Heart right ventricle (tissue), 16 donors: ENCODE data around the gene RAD51B. TPM values are rescaled to one million over a fixed set of nuclear protein-coding genes. Genes with fewer than 3 reads are reported as not detected.
A peak's percentile ranks its signal among the peaks of the same experiment; 100 is the strongest.

ENCODE experiments used
- ATAC-seq, 8 donors: fragments of 200-7000 bp; cut with Tn5 transposase; one replicate each; pipeline ENCODE4 v1.9.1; 2020; ENCODE audit warnings: mild to moderate bottlenecking in 8 of 8, moderate library complexity in 8 of 8, moderate number of reproducible peaks in 1 of 8
- DNase-seq, 2 donors: peaks; one replicate each; pipeline ENCODE4 v3.0.0-alpha.2; 2020
- H3K27ac ChIP-seq, 10 donors: fragments of 200-600 bp; sonication (generic) in 2 of 10; one replicate each; pipeline versions ENCODE4 v1.5.0 to v1.8.0; 2020 to 2022; ENCODE audit warnings: mild to moderate bottlenecking in 3 of 10
- H3K27me3 ChIP-seq, 7 donors: fragments of 200-600 bp; one replicate each; pipeline ENCODE4 v1.8.0; 2021 to 2022; ENCODE audit warnings: mild to moderate bottlenecking in 2 of 7
- H3K36me3 ChIP-seq, 9 donors: fragments of 200-600 bp; sonication (generic) in 1 of 9; one replicate each; pipeline versions ENCODE4 v1.5.0 to v1.8.0; 2020 to 2022; ENCODE audit warnings: mild to moderate bottlenecking in 2 of 9
- H3K4me1 ChIP-seq, 9 donors: fragments of 200-600 bp; sonication (generic) in 1 of 9; one replicate each; pipeline versions ENCODE4 v1.5.0 to v1.8.0; 2020 to 2022; ENCODE audit warnings: mild to moderate bottlenecking in 4 of 9
- H3K4me3 ChIP-seq, 10 donors: fragments of 200-600 bp; sonication (generic) in 2 of 10; one replicate each; pipeline versions ENCODE4 v1.5.0 to v1.8.0; 2020 to 2022; ENCODE audit warnings: mild to moderate bottlenecking in 7 of 10, moderate library complexity in 2 of 10
- H3K9me3 ChIP-seq, 11 donors: fragments of 200-600 bp in 10 of 11; sonication (generic) in 2 of 11; one replicate each; pipeline versions ENCODE4 v1.5.0 to v1.8.0; 2013 to 2022; ENCODE audit warnings: mild to moderate bottlenecking in 2 of 11, control low read depth in 1 of 11, moderate library complexity in 1 of 11
- WGBS, 2 donors: extraction: QIAGEN DNeasy Blood & Tissue Kit; methylation state at CpG; one replicate each; pipeline ENCODE4 v1.1.7; 2013; ENCODE audit warnings: inconsistent platforms in 1 of 2; 5-methylcytosine and 5-hydroxymethylcytosine counted together
- intact Hi-C, 10 donors: fragments of 100-400 bp; cut with DNase I; formaldehyde crosslinking; loops; one replicate each; pipeline versions ENCODE4 v1.11.1 to v1.14.2; 2022
- polyA plus RNA-seq, 2 donors: library from polyadenylated mRNA; stranded (reverse); fragments of 200-250 nt; gene quantifications; one replicate each; pipeline ENCODE4 v1.2.3, GENCODE V29; 2013
- total RNA-seq, 10 donors: library from RNA; stranded (reverse); fragmentation: NEBNext Ultra II Directional in 3 of 10; extraction: Animal tissue kit (Norgen Biotek cat#: 25700) in 3 of 10; gene quantifications; one replicate each; pipeline versions ENCODE4 v1.2.1 to v1.2.4, GENCODE V29; 2021 to 2023
- TF ChIP-seq, protein P1 (sequence below), 9 donors: fragments of 200-600 bp; sonication (generic) in 2 of 9; IDR thresholded peaks; one replicate each; pipeline versions ENCODE4 v1.5.0 to v1.8.0; 2021 to 2022; ENCODE audit warnings: antibody characterized with exemption in 9 of 9, mild to moderate bottlenecking in 5 of 9, moderate library complexity in 1 of 9
- donor health status: Arrhythmogenic right ventricular cardiomyopathy.
- donor health status: ischemic (EF 13 %, LVEDD 7.1; RV severe dilation, severe dysfunction).
- donor health status: healthy with polysubstance abuse.
- donor health status: DM: no; HTN: yes; CAD: no.
- donor health status: DM: no; HTN: no; CAD: no.
- donor health status: ischemic (EF 25% LVEDD 6.9; RV normal size, moderate dysfunction).
- donor health status: ischemic (EF 25% LVEDD 5.7; RV mildly dilated, moderate dysfunction).
- donor health status: healthy.
- donor health status: DM: yes; HTN: yes; CAD: no.
- donor health status: Ischemic cardiomyopathy.
- donor health status: ischemic (EF 35%, LVEDD 5.7; RV mildly dilated, moderate dysfunction).
- donor health status: nonischemic (EF 11% LVEDD 7.7; RV severe dilation, severe dysfunction).
- donor health status: DM: yes; HTN: yes; CAD: no.
- donor health status: PGD.
- donor health status: ischemic (EF 29% LVEDD 5.4; RV normal size, mild dysfunction).
- donor health status: nonischemic (EF 23%, LVEDD 6.1; RV moderate dilation, normal function).

RAD51B gene
- total and polyA plus RNA-seq, 12 donors: 0.88 to 8.6 (median 3.5) TPM

DNA sequence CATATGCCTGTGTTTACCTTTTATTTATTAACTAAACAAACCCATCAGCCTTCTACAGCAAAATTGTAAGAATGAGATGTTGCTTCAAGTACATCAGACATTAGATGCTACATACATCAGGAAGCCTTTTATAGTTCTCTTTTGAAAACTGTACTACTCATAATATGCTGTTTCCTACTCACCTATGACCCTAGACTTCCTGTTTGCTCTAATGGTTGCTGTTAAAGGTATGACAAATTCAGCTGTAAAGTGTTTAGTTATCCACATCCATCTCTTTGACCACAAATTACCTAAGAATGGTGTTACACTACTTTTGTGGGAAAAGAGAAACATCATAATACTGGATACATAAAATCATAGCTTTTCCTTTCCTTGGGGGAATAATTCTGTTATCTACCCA is 220.0 kb downstream of the RAD51B start:
- no peak overlapping the region for H3K27ac ChIP-seq
- intact Hi-C loops: no loop called here

DNA sequence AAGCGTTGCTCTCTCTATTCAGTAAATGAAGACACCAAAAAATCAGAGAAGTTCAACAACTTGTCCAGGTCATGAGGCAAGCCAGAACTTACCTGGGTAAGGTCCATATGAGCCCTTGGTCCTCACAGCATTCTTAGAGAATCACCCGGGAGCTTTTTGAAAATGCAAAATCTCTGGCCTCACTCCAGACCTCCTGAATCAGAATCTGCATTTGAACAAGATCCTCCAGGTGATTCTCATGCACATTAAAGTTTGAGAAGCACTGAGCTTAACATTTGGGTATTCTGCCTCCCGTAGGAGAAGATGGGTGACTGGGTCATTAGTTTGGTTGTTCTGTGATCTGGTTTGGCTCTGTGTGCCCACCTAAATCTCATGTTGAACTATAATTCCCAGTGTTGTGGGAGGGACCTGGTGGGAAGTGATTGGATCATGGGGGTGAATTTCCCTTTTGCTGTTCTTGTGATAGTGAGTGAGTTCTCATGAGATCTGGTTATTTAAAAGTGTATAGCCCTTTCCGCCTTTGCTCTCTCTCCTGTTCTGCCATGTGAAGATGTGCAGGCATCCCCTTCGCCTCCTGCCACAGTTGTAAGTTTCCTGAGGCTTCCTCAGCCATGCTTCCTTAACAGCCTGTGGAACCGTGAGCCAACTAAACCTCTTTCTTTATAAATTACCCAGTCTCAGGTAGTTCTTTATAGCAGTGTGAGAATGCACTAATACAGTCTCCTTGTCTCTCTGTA is 221.2 kb downstream of the RAD51B start:
- Histone ChIP-seq H3K9me3 (no peaks in the 10 kb centered on the region), H3K4me1 (peaks cover 0 to 17% (median 0%) of the 10 kb centered on the region in 9 donors), H3K4me3 (no peak overlapping the region), H3K36me3 (no peaks in the 10 kb centered on the region), H3K27ac (no peak overlapping the region), H3K27me3 (no peaks in the 10 kb centered on the region)
- DNase-seq: no peak
- intact Hi-C loops: no loop called here
- no peak for ATAC-seq
- TF ChIP-seq, protein P1, sequence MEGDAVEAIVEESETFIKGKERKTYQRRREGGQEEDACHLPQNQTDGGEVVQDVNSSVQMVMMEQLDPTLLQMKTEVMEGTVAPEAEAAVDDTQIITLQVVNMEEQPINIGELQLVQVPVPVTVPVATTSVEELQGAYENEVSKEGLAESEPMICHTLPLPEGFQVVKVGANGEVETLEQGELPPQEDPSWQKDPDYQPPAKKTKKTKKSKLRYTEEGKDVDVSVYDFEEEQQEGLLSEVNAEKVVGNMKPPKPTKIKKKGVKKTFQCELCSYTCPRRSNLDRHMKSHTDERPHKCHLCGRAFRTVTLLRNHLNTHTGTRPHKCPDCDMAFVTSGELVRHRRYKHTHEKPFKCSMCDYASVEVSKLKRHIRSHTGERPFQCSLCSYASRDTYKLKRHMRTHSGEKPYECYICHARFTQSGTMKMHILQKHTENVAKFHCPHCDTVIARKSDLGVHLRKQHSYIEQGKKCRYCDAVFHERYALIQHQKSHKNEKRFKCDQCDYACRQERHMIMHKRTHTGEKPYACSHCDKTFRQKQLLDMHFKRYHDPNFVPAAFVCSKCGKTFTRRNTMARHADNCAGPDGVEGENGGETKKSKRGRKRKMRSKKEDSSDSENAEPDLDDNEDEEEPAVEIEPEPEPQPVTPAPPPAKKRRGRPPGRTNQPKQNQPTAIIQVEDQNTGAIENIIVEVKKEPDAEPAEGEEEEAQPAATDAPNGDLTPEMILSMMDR (IDR thresholded peaks at IDR 0.05): no peak
- WGBS, 2 donors: 93 to 94% methylated on average over 6 of the region's 6 CpGs

More for the DNA sequence above, 220.0 kb downstream of the RAD51B start:
- Histone ChIP-seq H3K9me3 (no peaks in the 10 kb centered on the region), H3K4me1 (peaks cover 0 to 11% (median 0%) of the 10 kb centered on the region in 9 donors), H3K4me3 (no peak overlapping the region), H3K36me3 (no peaks in the 10 kb centered on the region), H3K27me3 (no peaks in the 10 kb centered on the region)
- no peak for DNase-seq
- TF ChIP-seq, protein P1 (IDR thresholded peaks at IDR 0.05): no peak
- no peak for ATAC-seq

DNA sequence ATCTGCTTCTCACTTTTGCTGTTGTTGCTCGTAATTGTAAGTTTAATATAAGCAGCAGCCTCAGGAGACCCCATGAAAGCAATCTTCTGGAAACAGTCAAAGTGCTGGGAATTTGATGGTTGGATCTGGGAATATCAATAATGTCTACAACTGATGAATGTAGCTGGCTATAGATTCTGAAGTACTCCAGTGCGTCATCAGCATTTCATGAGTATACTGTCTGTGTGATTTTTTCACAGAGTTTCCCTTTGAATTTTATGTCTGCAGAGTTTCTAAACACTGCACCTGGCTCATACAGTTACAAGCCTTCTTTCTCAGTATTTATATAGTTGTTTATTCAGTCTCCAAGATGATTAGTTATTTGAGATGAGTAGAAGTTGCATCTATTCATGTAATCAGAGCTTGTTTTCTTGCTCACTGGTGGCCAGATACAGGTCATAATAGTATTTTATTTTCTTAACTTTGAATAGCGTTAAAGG is 222.3 kb downstream of the RAD51B start:
- TF ChIP-seq, protein P1 (IDR thresholded peaks at IDR 0.05): no peak
- Histone ChIP-seq H3K27ac (no peak overlapping the region), H3K27me3 (no peaks in the 10 kb centered on the region), H3K4me3 (no peak overlapping the region), H3K9me3 (no peaks in the 10 kb centered on the region), H3K4me1 (peaks cover 0 to 22% (median 0%) of the 10 kb centered on the region in 9 donors), H3K36me3 (no peaks in the 10 kb centered on the region)
- ATAC-seq: no peak
- WGBS, 2 donors: 90 to 95% methylated on average over 3 of the region's 3 CpGs
- no peak for DNase-seq
- intact Hi-C loops: no loop called here

DNA sequence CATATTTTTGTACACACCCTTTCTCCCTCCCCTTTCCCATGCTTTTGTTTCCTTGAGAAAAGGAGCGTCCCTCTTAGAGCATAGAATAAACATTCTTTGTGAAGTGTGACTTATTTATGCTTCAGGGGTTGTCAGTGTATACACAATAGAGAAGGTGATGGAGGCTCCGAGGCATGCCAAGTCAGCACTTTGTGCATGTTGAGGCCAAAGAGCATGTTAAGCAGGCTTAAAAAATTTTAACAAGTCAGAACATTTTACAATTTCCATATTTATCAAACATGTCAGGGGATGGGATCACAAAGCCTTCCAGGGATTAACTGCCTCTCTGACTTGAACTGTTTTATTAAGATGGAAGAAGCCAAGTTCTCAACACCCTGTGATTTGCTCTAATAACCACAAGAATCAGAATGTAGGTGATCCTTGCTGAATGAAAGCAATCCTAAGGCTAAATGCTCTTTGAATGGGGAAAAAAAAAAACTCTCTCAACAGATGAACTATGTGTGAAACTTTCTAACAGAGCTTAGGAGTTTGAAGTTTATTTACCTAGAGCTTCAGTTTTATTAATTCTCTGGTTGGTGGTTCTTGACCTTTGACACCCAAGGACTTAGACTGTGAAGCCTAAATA is 223.1 kb downstream of the RAD51B start:
- Histone ChIP-seq H3K4me1 (peaks cover 0 to 22% (median 0%) of the 10 kb centered on the region in 9 donors), H3K27me3 (no peaks in the 10 kb centered on the region), H3K4me3 (no peak overlapping the region), H3K9me3 (no peaks in the 10 kb centered on the region), H3K27ac (peak overlapping the region in 1 of 10 donors; percentile 4), H3K36me3 (no peaks in the 10 kb centered on the region)
- TF ChIP-seq, protein P1 (IDR thresholded peaks at IDR 0.05): no peak
- intact Hi-C loops: no loop called here
- no peak for ATAC-seq
- WGBS, 2 donors: 82 to 91% methylated on average over 2 of the region's 2 CpGs
- DNase-seq: no peak
